Hematopoietic multipotent progenitor cell treated with erythropoietin and hydrocortisone succinate and interleukin-3 and kit ligand, for 4 days (in vitro differentiated cells): ENCODE results near the gene ZNF222.

ENCODE experiments used
- DNase-seq: peaks from one replicate; pipeline ENCODE4 v3.0.0-alpha.2; 2015

The ZNF222 gene

DNA sequence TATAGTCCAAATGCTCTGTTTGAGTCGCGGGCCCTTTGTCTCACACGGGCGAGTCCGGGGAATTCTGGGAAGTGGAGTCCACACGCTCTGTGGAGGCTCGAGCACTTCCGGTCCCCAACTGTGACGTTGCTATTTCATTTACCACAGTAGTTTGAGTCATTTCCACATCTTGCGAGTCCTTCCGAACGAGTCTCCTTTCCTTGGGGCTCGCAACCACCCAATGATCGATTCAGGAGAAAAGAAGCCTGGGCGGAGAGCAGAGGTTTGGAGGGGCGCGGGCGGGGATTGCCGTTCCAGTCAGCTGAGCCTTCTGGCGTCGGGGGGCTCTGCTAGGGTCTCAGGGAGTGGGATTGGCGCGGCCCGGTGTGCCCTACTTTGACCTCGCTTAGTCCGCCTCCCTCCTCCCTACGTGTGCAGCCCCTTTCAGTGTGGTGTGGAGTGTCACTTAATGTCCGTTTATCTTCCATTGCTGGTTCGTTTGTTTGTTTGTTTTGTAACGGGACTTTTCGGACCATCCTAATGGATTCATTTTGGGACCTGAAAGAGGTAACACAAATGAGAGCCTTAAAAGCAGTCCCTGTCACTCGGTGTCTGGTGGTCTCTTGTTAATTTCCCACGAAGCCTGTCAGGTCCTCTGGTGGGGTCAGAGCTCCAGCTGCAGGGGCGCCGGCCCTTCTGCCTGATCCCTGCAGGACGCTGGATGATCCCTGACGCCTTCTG, at the start of gene ZNF222:
ZNF222 (plus strand) TSS at position 163 of the 720 bp plus-strand sequence; CDS start at position 221, 58 bp downstream.
- DNase-seq, result peak; percentile 97

DNA sequence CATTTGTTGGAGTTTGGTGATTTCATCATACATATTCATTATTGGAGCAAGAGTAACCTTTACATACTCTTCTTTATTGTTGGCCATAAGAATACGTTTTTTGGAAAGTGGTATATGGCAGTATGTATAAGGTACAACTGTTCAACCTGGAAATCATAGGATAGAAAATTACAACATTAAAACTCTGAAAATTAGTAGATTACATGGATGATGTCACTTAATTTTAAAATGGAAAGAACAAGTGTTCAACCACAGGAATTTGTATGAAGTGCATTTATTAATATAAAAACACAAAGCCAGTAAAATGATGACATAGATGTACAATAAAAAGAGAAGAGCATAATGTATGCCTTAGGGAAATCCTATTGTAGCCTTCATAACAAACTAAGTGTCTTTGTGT, 48.4 kb upstream of the ZNF222 start:
- no peak for DNase-seq

DNA sequence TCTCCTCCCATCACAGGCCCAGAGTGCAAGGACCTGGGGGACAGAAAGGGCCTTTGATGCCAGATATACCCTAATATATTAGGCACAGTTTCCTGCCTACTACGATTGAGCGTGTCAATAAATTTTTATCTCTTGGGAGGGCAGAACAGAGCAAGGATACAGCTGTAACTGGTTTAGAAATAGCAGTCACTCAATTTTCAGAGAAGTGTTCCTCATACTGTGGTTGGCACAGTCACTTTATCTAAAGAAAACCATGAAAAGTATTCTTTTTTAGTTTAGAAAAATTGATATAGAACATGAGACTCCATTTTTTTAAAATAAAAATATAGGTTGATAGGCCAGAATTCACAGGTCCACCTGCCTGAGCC, 41.7 kb upstream of the ZNF222 start:
- no peak for DNase-seq

DNA sequence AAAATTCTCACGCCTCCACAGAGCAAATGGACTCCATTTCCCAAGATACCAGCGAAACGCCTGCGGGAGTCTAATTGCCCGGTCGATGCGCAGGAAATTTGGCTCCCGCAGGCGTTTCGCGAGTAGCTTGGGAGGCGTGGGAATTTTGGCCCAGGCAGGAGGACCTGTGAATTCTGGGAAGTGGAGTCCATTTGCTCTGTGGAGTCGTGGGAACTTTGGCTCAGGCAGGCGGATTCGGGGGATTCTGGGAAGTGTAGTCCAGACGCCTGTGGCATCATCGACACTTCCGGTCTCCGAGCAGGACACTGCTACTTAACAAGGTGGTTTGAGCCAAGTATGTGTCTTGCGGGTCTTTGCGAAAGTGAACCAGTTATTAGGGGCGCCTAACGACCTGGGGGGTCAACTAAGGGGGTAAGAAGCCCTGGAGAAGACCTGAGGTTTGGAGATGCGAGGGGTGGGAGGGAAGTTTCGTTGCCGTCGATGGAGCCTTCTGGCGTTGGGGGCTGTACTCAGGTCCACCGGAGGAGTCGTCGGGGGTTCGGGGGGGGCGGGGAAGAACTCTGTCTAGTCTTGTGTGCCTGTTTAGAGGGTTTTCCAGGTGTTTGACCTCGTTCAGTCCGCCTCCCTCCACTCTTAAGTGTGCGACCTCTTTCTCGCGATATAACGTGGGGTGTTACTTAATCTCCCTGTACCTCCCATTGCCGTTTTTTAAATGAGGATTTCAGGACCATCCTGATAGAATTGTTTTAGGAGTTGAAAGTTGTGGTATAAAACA, 41.1 kb upstream of the ZNF222 start, which contains the start of gene ZNF155:
ZNF155 (plus strand) TSS at position 277 of the 775 bp plus-strand sequence. CDS start 4,356 bp downstream, outside the sequence.
- peak; percentile 94 for DNase-seq

- peak; percentile 24 for DNase-seq
These were observed 40.5 kb upstream of the ZNF222 start for GRCh38 chr19:43984687-43985000.

- no peak for DNase-seq
These were observed 27.4 kb upstream of the ZNF222 start for GRCh38 chr19:43997631-43998290.

DNA sequence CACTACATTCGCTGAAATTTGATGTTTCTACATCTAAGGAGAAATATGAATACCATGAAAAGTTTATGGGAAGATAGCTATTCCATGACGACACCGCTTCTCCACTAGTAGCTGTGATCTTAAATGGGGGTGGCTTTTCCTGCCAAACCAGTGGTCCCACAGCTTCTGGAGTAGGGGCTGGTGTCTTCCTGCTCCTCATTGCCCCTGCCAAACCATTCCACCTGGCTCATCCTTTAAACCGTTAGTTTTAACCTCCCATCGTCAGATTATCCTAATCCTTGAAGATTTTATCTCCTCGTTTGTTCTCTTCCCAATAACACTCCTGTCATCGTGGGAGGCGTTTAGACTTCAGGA, 23.0 kb upstream of the ZNF222 start:
- DNase-seq, result no peak

GRCh38 chr19:44002566-44003460, 22.4 kb upstream of the ZNF222 start, which contains the start of gene ZNF230:
ZNF230 (plus strand) TSS chr19:44002957; CDS start chr19:44007079, 4,122 bp downstream.
- DNase-seq, result peak; percentile 99

GRCh38 chr19:44003461-44004009, 21.6 kb upstream of the ZNF222 start:
- DNase-seq, result peak; percentile 64

DNA sequence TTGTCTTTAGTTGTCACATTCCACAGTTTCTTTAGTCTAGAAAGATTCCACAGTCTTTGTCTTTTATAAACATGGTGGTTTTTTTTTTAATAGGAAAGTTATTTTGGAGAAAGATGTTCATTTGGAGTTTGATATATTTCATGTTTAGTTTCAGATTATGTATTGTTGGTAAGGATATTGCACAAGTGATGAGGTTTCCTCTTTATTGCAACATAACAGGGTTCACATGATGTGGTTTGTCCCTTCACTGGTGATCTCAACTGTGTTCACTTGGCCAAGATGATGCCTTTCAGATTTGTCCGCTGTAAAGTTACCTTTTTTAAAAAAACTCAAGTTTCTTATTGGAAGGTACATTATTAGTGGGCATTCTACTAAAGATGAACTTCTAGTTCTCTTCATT, 19.2 kb upstream of the ZNF222 start:
- peak; percentile 73 for DNase-seq

GRCh38 chr19:44007473-44007872, 17.7 kb upstream of the ZNF222 start:
- DNase-seq, result no peak

DNA sequence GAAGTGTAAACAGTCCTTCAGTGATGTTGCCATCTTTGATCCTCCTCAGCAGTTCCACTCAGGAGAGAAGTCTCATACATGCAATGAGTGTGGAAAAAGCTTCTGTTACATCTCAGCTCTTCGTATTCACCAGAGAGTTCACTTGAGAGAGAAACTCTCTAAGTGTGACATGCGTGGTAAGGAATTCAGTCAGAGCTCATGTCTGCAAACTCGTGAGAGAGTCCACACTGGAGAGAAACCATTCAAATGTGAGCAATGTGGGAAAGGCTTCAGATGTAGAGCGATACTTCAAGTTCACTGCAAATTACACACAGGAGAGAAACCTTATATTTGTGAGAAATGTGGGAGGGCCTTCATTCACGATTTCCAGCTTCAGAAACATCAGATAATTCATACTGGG, 14.7 kb upstream of the ZNF222 start:
- DNase-seq, result no peak

GRCh38 chr19:44019498-44019897, 5.7 kb upstream of the ZNF222 start:
- no peak for DNase-seq

GRCh38 chr19:44021221-44021620, 4.0 kb upstream of the ZNF222 start:
- DNase-seq, result no peak

DNA sequence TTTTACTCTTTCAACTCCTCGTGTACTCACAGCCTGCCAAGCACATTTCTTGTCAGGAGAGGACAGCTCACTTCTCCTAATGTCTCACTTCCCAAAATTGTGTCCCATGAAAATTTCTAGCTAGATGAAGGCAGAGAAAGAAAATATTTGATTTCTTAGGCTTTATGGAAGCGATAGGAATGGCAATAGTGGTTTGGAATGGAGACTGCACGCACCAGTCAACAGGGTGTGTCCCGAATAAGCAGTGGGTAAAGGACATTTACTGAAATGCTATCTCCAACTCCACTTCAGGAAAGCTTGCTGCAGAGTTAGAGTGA, 321 bp upstream of the ZNF222 start:
- DNase-seq, result no peak

DNA sequence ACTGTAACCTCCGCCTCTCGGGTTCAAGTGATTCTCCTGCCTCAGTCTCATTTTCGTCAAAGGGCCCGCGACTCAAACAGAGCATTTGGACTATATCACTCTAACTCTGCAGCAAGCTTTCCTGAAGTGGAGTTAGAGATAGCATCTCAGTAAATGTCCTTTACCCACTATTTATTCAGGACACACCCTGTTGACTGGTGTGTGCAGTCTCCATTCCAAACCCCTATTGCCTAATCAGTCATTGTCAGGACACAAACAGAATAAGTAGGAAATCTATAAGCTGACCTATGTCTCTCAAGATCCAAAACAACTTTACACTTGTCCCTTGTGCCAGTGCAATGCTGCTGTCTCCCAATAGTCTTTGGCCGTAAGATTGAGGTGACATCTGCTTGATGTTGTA, 1.4 kb downstream of the ZNF222 start:
- DNase-seq, result no peak

DNA sequence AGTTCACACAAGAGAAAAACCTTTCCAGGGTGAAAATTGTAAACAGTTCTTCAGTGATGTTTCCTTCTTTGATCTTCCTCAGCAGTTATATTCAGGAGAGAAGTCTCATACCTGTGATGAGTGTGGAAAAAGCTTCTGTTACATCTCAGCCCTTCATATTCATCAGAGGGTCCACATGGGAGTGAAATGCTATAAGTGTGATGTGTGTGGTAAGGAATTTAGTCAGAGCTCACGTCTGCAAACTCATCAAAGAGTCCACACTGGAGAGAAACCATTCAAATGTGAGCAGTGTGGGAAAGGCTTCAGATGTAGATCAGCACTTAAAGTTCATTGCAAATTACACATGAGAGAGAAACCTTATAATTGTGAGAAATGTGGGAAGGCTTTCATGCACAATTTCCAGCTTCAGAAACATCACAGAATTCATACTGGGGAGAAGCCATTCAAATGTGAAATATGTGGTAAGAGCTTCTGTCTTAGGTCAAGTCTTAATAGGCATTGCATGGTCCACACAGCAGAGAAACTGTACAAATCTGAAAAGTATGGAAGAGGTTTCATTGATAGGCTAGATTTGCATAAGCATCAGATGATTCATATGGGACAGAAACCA, 6.9 kb downstream of the ZNF222 start:
- DNase-seq, result no peak

- DNase-seq, result no peak
These were observed 17.0 kb downstream of the ZNF222 start for GRCh38 chr19:44042147-44042546.

DNA sequence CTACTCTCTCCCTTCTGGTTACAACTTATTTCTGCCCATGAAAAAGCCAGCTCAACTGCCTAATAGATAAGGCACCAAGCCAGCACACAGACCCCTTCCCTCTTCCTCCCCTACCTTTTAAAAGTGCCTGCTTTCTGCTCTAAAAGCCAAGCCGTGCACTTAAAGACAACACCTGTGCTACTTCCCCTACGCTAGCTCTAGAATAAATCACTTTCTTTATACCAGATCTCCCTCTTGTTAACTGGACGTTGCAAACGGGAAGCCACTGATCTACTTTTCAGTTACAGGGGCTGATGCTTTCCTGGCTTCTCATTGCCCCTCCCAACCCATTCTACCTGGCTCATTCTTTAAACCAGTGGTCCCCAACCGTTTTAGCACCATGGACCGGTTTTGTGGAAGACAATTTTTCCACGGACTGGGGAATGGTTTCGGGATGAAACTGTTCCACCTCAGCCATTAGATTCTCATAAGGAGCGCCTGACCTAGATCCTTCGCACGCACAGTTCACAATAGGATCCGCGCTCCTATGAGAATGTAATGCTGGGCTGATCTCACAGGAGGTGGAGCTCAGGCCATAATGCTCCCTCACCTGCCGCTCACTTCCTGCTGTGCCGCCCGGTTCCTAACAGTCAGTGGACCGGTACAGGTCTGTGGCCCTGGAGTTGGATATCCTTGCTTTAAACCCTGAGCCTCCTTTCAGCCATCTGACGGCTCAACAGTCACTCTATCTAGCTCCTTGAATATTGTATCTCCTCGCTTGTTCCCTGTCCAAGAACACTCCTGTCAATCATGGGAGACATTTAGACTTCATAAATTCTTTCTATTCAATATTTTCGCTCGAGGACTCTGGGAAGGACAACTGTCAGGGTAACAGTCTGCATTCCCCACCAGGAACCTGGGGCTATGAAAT, 25.8 kb downstream of the ZNF222 start:
- peak; percentile 52 for DNase-seq

- peak; percentile 96 for DNase-seq
These were observed 26.6 kb downstream of the ZNF222 start, which contains the start of gene ZNF223 for GRCh38 chr19:44051650-44052402. ZNF223 (plus strand) TSS chr19:44052036; CDS start chr19:44055177, 3,141 bp downstream.
